Type B pancreatic cell (in vitro differentiated cells): ENCODE results near the gene TAF11L5. TPM values are rescaled to one million over a fixed set of nuclear protein-coding genes. Genes with fewer than 3 reads are reported as not detected.
"Not testable (repeated sequence)": the region's sequence is repeated elsewhere in the genome, so short reads cannot be mapped to it uniquely, and the experiment has no call there.

Experiments used
- DNase-seq: peaks from one replicate; pipeline ENCODE4 v3.0.0; 2021; ENCODE audit warnings: mixed read lengths; ENCODE audit not compliant: unreplicated experiment; ENCODE audit errors: extremely low spot score
- H3K27ac Mint-ChIP-seq: 2 replicates; pipeline ENCODE4 v1.8.0; 2021; ENCODE audit warnings: mild to moderate bottlenecking, mixed read lengths
- H3K27me3 Mint-ChIP-seq: 2 replicates; pipeline ENCODE4 v1.8.0; 2021; ENCODE audit warnings: mixed read lengths
- H3K36me3 Mint-ChIP-seq: 2 replicates; pipeline ENCODE4 v1.8.0; 2021; ENCODE audit warnings: mixed read lengths
- H3K4me1 Mint-ChIP-seq: one replicate; pipeline ENCODE4 v1.8.0; 2021; ENCODE audit warnings: mixed read lengths; ENCODE audit not compliant: unreplicated experiment
- H3K4me3 Mint-ChIP-seq: 2 replicates; pipeline ENCODE4 v1.8.0; 2021; ENCODE audit warnings: mild to moderate bottlenecking, mixed read lengths
- H3K9me3 Mint-ChIP-seq: 2 replicates; pipeline ENCODE4 v1.8.0; 2021; ENCODE audit warnings: mixed read lengths
- total RNA-seq: library from RNA; stranded (reverse); gene quantifications from 2 replicates; pipeline ENCODE4 v1.2.1, GENCODE V29; 2021; ENCODE audit warnings: low replicate concordance

TAF11L5 gene
- total RNA-seq, 1 donor from 2014 or later = not detected

GRCh38 chr5:17528369-17528768, 3.3 kb downstream of the TAF11L5 start, which contains the start of gene TAF11L6:
Gene TAF11L6 (plus strand): TSS chr5:17528669.
- not testable (repeated sequence) for H3K4me3 Mint-ChIP-seq, H3K4me1 Mint-ChIP-seq, DNase-seq, H3K9me3 Mint-ChIP-seq, H3K27ac Mint-ChIP-seq, H3K27me3 Mint-ChIP-seq, H3K36me3 Mint-ChIP-seq

Other genes starting within 250 kb of the TAF11L5 start
- not detected in 2 replicates for gene TAF11L2, start 27.0 kb upstream of the TAF11L5 start, total RNA-seq
- not detected in 2 replicates for gene TAF11L3, start 6.9 kb upstream of the TAF11L5 start, total RNA-seq
- not detected in 2 replicates for gene TAF11L4, start 3.4 kb upstream of the TAF11L5 start, total RNA-seq
- gene TAF11L6, start 3.4 kb downstream of the TAF11L5 start, total RNA-seq = not detected in 2 replicates
- gene TAF11L7, start 60.5 kb downstream of the TAF11L5 start, total RNA-seq = not detected in 2 replicates
- gene TAF11L8, start 65.7 kb downstream of the TAF11L5 start, total RNA-seq = not detected in 2 replicates
- gene TAF11L9, start 69.2 kb downstream of the TAF11L5 start, total RNA-seq = not detected in 2 replicates
- not detected in 2 replicates for gene TAF11L10, start 72.6 kb downstream of the TAF11L5 start, total RNA-seq
- not detected in 2 replicates for gene TAF11L11, start 78.9 kb downstream of the TAF11L5 start, total RNA-seq
- gene TAF11L12, start 85.2 kb downstream of the TAF11L5 start, total RNA-seq = not detected in 2 replicates
- not detected in 2 replicates for gene TAF11L13, start 106.9 kb downstream of the TAF11L5 start, total RNA-seq
- gene TAF11L14, start 109.2 kb downstream of the TAF11L5 start, total RNA-seq = not detected in 2 replicates